Upper lobe of left lung (tissue), 6 donors: Measurements from ENCODE around the gene MAGEF1. TPM values are rescaled to one million over a fixed set of nuclear protein-coding genes. Genes with fewer than 3 reads are reported as not detected.
"Not testable (repeated sequence)": the region's sequence is repeated elsewhere in the genome, so short reads cannot be mapped to it uniquely, and the experiment has no call there.

ENCODE experiments used
- ATAC-seq, 2 donors: fragments of 200-7000 bp; cut with Tn5 transposase; one replicate each; pipeline ENCODE4 v1.9.1; 2022; ENCODE audit warnings: mild to moderate bottlenecking in 2 of 2, moderate library complexity in 2 of 2; ENCODE audit not compliant: low FRiP score in 2 of 2
- DNase-seq, 2 donors: peaks; one replicate each; pipeline ENCODE4 v3.0.0-alpha.2; 2019 to 2020
- H3K27ac ChIP-seq, 4 donors: fragments of 200-600 bp; sonication (generic); one replicate each; pipeline ENCODE4 v1.5.1; 2016 to 2019
- H3K27me3 ChIP-seq, 4 donors: fragments of 200-600 bp; sonication (generic); one replicate each; pipeline ENCODE4 v1.5.1; 2017 to 2019
- H3K36me3 ChIP-seq, 4 donors: fragments of 200-600 bp; sonication (generic); one replicate each; pipeline ENCODE4 v1.5.1; 2016 to 2019
- H3K4me1 ChIP-seq, 4 donors: fragments of 200-600 bp; sonication (generic); one replicate each; pipeline ENCODE4 v1.5.1; 2018 to 2019
- H3K4me3 ChIP-seq, 4 donors: fragments of 200-600 bp; sonication (generic); one replicate each; pipeline ENCODE4 v1.5.1; 2017 to 2019; ENCODE audit warnings: mild to moderate bottlenecking in 2 of 4, moderate library complexity in 1 of 4
- H3K9me3 ChIP-seq, 4 donors: fragments of 200-600 bp; sonication (generic); one replicate each; pipeline ENCODE4 v1.5.1; 2018 to 2019
- EP300 ChIP-seq, 4 donors: sonication (generic); formaldehyde crosslinking; IDR thresholded peaks; one replicate each; pipeline ENCODE4 v1.5.1; 2017; ENCODE audit warnings: antibody characterized with exemption in 4 of 4, control low read depth in 2 of 4
- POLR2A ChIP-seq, 4 donors: fragments of 450-650 bp; IDR thresholded peaks; one replicate each; pipeline ENCODE4 v1.5.1; 2016 to 2017; ENCODE audit warnings: antibody characterized with exemption in 4 of 4, mild to moderate bottlenecking in 2 of 4
- POLR2AphosphoS5 ChIP-seq, 2 donors: sonication (generic); formaldehyde crosslinking; IDR thresholded peaks; one replicate each; pipeline ENCODE4 v1.5.1; 2017; ENCODE audit warnings: antibody characterized with exemption in 2 of 2
- WGBS, 2 donors: methylation state at CpG; one replicate each; pipeline ENCODE4 v1.1.5; 2017 to 2018; 5-methylcytosine and 5-hydroxymethylcytosine counted together
- total RNA-seq, 6 donors: library from RNA; depleted of rRNA in 4 of 6; stranded (reverse); fragments of >200 nt in 4 of 6; gene quantifications; one replicate each; pipeline versions ENCODE4 v1.1.0 to v1.2.1, GENCODE V29; 2016 to 2021
- TF ChIP-seq, protein P1 (sequence below), 6 experiments: fragments of 450-650 bp in 4 of 6; fragments of 200-600 bp in 2 of 6; sonication (generic) in 2 of 6; IDR thresholded peaks; one replicate each; pipeline ENCODE4 v1.5.1; 2016 to 2019; ENCODE audit warnings: antibody characterized with exemption in 6 of 6
- donor health status: DM: no; HTN: no; CAD: no; lungs with moderate emphysema.
- donor health status: DM: no; HTN: yes; CAD: no; lungs with severe emphysema.

The MAGEF1 gene
- total RNA-seq, 6 donors from 2014 or later: 13.6 to 52.4 (median 35.7) TPM

DNA sequence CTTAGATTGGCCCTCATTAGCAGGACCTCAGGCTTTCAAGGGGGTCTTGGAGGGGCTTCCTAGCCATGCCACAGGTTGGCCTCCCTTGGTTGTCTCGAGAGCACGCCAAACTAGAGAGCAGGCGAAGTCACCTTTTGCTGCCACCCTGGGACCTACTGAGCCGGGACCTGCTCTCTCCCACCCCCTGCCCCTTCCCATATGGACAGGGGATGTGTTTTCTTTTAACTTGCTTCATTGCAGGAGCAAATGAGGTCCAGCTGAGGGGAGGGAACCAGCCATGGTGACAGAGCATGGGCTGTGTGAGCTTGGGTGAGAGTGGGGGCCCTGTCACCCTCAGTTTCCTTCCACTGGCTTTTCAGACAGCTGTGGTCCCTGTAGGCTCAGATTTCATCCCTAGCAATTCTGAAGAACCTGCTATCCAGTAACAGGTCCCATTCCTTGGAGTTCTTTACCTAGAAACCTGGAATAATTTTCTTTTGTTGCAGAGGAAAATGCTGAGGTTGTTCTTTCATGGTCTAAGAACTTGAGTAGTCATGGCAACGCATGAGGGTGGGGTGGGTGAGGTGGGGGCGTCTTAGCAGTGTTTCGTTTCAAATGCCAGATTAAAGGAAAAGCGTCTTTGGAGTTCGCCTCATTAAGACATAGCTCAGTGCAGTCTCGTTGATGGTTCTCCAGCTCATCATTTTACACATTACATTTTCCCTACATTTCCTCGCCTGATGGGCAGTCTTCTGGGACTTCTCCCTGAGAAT, 20.1 kb upstream of the MAGEF1 start:
- Histone ChIP-seq H3K36me3 (no peaks in the 10 kb centered on the region), H3K4me1 (no peaks in the 10 kb centered on the region), H3K9me3 (no peaks in the 10 kb centered on the region), H3K4me3 (no peak overlapping the region), H3K27me3 (no peaks in the 10 kb centered on the region), H3K27ac (no peak overlapping the region)
- WGBS, 2 donors: 69 to 76% methylated on average over 7 to 11 of the region's 11 CpGs
- DNase-seq (no peak), ATAC-seq (no peak)
- TF ChIP-seq POLR2AphosphoS5 (IDR thresholded peaks at IDR 0.05) (no peak), POLR2A (IDR thresholded peaks at IDR 0.05) (no peak), EP300 (IDR thresholded peaks at IDR 0.05) (no peak)
- TF ChIP-seq, protein P1, sequence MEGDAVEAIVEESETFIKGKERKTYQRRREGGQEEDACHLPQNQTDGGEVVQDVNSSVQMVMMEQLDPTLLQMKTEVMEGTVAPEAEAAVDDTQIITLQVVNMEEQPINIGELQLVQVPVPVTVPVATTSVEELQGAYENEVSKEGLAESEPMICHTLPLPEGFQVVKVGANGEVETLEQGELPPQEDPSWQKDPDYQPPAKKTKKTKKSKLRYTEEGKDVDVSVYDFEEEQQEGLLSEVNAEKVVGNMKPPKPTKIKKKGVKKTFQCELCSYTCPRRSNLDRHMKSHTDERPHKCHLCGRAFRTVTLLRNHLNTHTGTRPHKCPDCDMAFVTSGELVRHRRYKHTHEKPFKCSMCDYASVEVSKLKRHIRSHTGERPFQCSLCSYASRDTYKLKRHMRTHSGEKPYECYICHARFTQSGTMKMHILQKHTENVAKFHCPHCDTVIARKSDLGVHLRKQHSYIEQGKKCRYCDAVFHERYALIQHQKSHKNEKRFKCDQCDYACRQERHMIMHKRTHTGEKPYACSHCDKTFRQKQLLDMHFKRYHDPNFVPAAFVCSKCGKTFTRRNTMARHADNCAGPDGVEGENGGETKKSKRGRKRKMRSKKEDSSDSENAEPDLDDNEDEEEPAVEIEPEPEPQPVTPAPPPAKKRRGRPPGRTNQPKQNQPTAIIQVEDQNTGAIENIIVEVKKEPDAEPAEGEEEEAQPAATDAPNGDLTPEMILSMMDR (IDR thresholded peaks at IDR 0.05): no peak

DNA sequence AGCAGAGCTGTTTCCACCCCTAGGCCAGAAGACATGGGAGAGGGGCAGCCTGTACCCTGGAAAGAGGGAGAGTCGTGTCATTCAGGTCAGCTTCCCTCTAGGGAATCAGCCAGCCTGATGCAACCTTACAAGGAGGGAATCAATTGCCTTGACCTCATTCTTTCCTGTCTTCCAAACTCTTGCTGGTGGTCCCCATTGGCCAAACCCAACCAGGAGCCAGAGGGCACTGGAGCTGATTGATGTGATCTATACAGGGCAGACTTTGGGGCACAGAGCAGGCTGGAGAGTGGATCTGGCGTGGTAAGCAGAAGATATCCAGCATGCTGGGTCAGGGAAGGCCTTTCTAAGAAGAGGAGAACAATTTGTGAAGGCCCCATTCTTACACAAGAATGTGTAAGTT, 19.1 kb upstream of the MAGEF1 start:
- H3K4me3 ChIP-seq: no peak overlapping the region
- no peaks in the 10 kb centered on the region for H3K27me3 ChIP-seq
- 88 to 92% methylated on average over 2 of the region's 2 CpGs for WGBS, 2 donors
- ATAC-seq: no peak
- H3K4me1 ChIP-seq: no peaks in the 10 kb centered on the region
- H3K27ac ChIP-seq: no peak overlapping the region
- no peaks in the 10 kb centered on the region for H3K36me3 ChIP-seq
- TF ChIP-seq POLR2AphosphoS5 (IDR thresholded peaks at IDR 0.05) (no peak), EP300 (IDR thresholded peaks at IDR 0.05) (no peak), POLR2A (IDR thresholded peaks at IDR 0.05) (no peak)
- TF ChIP-seq, protein P1 (IDR thresholded peaks at IDR 0.05): no peak
- DNase-seq: no peak
- no peaks in the 10 kb centered on the region for H3K9me3 ChIP-seq

DNA sequence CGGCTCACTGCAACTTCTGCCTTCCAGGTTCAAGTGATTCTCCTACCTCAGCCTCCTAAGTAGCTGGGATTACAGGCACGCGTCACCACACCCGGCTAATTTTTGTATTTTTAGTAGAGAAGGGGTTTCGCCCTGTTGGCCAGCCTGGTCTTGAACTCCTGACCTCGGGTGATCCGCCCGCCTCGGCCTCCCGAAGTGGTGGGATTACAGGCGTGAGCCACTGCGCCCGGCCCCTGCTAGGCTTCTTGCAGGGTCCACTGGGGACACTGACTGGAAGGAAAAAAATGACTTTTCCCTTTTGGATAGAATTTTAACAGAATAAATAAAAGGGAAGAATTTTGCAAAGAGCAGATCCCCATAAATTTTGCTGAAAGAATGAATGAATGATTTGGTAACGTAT, 17.3 kb upstream of the MAGEF1 start:
- H3K4me1 ChIP-seq, H3K27me3 ChIP-seq, H3K4me3 ChIP-seq, H3K27ac ChIP-seq, H3K36me3 ChIP-seq, ATAC-seq, H3K9me3 ChIP-seq: not testable (repeated sequence)
- WGBS, 2 donors: 96 to 97% methylated on average over 14 of the region's 14 CpGs
- peak in 1 of 2 donors; percentile 59 for DNase-seq

DNA sequence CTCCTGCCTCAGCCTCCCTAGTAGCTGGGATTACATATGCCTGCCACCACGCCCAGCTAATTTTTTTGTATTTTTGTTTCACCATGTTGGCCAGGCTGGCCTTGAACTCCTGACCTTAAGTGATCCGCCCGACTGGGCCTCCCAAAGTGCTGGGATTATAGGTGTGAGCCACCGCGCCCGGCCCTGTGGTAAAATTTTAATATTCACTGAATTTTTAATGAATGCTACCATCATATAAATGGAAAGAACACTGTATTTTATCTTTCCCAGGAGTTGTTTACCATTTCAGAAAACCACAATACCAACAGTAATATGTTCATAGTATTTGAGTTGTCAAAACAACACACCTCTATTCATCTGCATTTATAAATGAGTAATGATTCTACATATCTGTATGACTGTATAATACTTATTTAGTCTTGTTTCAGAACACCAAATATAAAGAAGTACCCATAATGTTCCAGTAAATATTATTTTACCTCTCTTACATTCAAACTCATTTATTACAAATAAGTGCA, 16.2 kb upstream of the MAGEF1 start:
- WGBS, 2 donors: 83 to 88% methylated on average over 6 of the region's 6 CpGs
- no peak for TF ChIP-seq EP300 (IDR thresholded peaks at IDR 0.05)
- TF ChIP-seq, protein P1 (IDR thresholded peaks at IDR 0.05): no peak
- no peak for TF ChIP-seq POLR2AphosphoS5 (IDR thresholded peaks at IDR 0.05)
- TF ChIP-seq POLR2A (IDR thresholded peaks at IDR 0.05): no peak
- DNase-seq: no peak

DNA sequence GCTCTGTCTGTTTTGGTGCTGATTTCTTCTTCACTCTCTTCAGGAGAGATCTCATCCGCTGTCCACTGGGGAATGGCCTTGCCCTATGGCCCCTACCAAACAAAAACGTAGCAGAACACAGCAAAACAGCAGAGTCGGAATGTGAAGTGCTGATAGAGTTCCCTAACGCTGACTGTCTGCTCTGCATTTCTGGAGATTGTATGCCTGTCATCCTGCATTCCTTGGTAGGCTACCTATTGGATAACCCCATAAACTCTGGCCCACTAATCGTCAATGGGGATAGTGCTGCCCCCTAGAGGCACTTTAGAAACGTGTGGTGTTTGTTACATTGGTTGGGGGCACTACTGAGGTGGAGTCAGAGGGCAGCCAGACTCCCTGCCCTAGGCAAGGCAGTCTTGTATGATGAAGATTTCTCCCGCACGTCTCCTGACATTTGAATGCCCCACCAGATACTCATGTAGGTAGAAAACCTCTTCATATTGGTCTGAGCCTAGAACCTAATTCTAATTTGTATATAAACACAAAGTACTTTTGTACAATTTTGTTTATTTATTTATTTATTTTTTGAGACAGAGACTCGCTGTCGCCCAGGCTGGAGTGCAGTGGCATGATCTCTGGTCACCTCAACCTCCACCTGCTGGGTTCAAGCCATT, 15.6 kb upstream of the MAGEF1 start:
- TF ChIP-seq, protein P1 (IDR thresholded peaks at IDR 0.05): peak; percentile 44 to 76 (median 60)
- no peak for TF ChIP-seq POLR2A (IDR thresholded peaks at IDR 0.05)
- TF ChIP-seq POLR2AphosphoS5 (IDR thresholded peaks at IDR 0.05): no peak
- TF ChIP-seq EP300 (IDR thresholded peaks at IDR 0.05): no peak
- Histone ChIP-seq H3K27me3 (no peaks in the 10 kb centered on the region), H3K4me3 (no peak overlapping the region), H3K9me3 (no peaks in the 10 kb centered on the region), H3K4me1 (no peaks in the 10 kb centered on the region), H3K36me3 (no peaks in the 10 kb centered on the region), H3K27ac (no peak overlapping the region)
- peak in 1 of 2 donors; percentile 56 for DNase-seq
- peak; percentile 86 to 94 for ATAC-seq
- WGBS, 2 donors: 42 to 46% methylated on average over 10 of the region's 10 CpGs

More for the DNA sequence above, 16.2 kb upstream of the MAGEF1 start:
- Histone ChIP-seq H3K27ac (no peak overlapping the region), H3K9me3 (no peaks in the 10 kb centered on the region), H3K27me3 (no peaks in the 10 kb centered on the region), H3K4me3 (no peak overlapping the region), H3K36me3 (no peaks in the 10 kb centered on the region), H3K4me1 (no peaks in the 10 kb centered on the region)
- no peak for ATAC-seq
